Measurements from ENCODE around the gene BLOC1S6. TPM values are rescaled to one million over a fixed set of nuclear protein-coding genes. Genes with fewer than 3 reads are reported as not detected.

Gene BLOC1S6, protein sequence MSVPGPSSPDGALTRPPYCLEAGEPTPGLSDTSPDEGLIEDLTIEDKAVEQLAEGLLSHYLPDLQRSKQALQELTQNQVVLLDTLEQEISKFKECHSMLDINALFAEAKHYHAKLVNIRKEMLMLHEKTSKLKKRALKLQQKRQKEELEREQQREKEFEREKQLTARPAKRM
- 51.5 and 88.2 TPM in 2 replicates for total RNA-seq

DNA sequence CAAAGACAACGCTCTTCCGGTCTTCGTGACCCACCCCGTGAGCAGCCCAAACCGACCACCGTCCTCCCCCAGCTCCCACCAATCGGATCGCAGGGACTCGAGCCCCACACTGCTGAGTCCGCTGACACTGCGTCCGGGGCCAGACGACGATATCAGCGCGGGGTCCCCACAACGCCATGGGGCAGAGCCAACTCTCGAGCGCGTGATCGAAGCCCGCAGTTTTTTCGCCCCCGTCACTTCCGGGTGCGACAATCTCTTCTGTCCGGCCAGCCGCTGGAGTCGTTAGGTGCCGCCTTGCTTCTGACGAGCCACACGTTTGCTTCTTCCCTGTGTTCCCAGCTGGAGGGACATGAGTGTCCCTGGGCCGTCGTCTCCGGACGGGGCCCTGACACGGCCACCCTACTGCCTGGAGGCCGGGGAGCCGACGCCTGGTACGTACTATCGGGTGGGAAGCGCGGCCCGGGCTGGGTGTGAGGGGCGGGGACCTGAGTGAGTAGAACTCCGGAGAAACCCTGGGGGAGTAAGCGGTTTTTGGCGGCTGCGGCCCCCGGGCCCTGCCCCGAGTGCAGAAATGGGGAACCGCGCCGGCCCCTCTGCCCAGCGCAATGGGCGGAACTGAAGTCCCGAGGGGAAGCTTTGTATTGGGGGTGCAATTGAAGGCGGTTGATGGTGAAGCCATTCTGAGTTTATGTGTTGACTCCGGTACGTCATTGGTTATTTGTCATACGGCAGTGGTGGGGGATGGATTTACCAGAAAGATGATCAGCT is at the start of gene BLOC1S6:
BLOC1S6 (plus strand) TSS at position 285 of the 768 bp plus-strand sequence; CDS start at position 350, 65 bp downstream.
- peak; percentile 66 for DNase-seq (ENCODE audit: low read depth)

DNA sequence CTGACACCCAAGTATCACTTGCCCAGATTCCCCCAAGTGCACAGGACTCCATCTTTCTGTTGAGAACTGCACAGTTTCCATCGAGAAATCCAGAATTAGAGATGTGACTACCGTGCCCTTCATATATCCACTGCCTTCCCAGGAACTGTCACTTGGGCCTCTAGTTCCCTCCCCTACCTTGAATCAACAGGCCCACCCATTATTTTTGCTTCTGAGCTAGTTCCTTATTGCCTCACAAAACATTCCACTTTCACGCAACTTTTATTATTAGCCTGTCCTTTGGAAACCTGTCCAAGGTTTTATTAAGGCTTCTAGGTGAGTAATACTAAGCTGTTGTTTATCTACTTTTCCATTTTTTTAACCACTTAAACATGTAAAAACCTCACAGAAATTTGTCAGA is 47.5 kb upstream of the BLOC1S6 start:
- no peak for DNase-seq (ENCODE audit: low read depth)

DNA sequence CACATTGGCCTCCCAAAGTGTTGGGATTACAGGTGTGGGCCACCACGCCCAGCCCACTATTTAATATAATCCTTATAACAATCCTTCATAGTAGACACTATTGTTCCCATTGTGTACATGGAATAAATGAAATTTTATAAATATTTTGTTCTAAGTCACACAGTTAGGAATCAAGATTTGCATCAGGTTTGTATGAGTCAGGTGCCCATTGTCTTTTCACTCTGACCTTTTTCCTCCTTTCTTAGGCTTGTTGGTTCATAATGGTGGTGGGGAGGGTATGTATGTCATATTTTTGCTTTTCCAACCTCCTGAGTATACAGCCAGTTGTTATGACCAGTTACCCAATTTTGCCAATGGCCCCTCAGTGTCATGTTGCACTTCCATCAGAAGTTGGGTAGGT is 46.6 kb upstream of the BLOC1S6 start:
- no peak for DNase-seq (ENCODE audit: low read depth)

DNA sequence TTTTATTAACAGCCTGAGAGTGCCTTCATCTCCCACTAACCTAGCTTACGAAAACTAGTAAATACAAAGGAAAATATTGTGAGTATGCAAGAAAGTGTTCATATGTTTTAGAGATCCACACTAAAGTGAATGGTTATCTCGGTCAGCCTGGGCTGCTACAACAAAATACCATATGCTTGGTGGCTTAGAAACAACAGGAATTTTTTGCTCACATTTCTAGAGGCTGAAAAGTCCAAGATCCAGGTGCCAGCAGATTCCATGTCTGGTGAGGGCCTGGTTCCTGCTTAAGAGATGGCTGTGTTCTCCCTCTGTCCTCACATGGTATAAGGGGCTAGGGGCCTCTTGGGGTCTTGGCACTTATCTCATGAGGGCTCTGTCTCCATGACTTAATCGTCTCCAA is 44.1 kb upstream of the BLOC1S6 start:
- no peak for DNase-seq (ENCODE audit: low read depth)

DNA sequence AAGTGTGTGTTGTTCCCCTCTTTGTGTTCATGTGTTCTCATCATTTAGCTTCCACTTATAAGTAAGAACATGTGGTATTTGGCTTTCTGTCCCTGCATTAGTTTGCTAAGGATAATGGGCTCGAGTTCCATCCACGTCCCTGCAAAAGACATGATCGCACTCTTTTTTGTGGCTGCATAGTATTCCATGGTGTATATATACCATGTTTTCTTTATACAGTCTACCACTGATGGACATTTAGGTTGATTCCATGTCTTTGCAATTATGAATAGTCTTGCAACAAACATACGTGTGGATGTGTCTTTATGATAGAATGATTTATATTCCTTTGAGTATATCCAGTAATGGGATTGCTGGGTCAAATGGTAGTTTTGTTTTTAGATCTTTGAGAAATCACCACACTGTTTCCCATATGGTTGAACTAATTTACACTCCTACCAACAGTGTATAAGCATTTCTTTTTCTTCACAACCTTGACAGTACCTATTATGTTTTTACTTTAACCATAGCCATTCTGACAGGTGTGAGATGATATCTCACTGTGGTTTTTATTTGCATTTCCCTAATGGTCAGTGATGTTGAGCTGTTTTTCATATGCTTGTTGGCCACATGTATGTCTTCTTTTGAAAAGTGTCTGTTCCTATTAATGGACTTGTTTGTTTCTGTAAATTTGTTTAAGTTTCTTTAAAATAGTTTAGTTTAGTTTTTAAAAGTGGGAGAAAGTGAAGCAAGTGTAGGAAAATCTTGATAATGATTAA is 42.7 kb upstream of the BLOC1S6 start:
- DNase-seq (ENCODE audit: low read depth): no peak

DNA sequence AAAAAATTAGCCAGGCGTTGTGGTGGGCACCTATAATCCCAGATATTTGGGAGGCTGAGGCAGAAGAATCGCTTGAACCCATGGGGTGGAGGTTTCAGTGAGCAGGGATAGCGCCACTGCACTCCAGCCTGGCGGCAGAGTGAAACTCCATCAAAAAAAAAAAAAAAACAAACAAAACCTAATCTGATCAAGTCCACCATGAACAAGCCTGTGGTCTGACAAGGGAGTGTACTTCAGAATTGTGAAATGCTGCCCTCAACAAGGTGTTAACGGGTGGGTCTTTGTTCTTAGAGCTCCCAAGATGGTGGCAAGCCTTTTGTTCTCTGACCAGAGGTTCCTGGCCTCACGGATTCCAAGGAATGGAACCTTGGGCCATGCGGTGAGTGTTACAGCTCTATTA is 40.4 kb upstream of the BLOC1S6 start:
- no peak for DNase-seq (ENCODE audit: low read depth)

DNA sequence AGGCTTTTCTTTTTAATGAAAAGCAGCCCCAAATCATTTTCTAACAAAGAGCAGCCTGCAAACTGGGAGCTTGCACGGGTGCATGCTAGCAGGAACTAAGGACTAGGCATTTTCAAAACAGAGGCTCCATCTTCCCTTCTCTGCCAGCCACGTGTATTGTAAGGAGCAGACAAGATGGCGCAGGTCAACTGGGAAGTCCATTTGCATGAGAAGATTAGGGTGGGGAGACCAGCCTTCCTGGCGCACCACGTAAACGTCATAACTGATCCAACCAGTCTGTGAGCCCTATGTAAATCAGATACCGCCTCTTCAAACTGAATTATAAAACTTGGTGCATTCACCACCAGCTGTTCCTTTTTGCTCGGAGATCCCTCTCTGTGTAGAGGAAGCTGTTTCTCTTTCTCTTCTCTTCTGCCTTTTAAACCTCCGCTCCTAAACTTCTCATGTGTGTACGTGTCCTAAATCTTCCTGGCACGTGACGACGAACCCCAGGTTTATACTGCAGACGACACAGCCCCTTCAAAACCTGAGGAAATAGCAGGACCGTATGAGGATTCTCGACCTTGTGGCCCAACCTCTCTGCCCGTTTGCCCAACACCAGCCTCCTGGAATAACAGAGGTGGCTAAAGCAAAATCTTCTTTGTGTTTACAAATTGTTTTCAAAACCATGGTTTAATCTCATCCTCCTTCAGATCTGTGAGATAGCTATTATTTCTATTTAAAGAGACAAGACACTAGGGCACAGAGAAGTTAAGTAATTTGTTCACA is 38.2 kb upstream of the BLOC1S6 start:
- DNase-seq (ENCODE audit: low read depth): no peak

DNA sequence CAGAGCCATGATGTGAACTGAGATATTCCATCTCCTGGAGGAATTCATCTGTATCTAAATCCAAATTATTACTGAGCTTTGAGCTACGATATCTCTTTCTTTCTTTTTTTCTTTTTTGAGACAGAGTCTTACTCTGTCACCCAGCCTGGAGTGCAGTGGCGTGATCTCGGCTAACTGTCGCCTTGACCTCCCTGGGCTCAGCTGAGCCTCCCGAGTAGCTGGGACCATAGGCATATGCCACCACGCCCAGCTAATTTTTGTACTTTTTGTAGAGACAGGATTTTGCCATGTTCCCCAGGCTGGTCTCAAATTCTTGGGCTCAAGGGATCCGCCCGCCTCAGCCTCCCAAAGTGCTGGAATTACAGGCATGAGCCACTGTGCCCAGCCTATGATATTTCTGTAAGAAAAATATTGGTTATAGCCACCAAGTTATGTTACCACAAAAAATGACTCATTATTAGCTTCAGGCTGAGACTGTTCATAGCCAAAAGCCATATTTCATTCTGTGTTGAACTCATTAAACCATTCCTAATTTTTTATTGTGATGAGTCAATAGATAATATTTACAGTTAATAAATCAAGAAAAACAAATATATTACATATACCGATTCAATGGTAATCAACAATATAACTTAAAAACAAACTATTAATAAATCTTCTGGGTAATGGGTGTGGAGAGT is 37.5 kb upstream of the BLOC1S6 start:
- no peak for DNase-seq (ENCODE audit: low read depth)

DNA sequence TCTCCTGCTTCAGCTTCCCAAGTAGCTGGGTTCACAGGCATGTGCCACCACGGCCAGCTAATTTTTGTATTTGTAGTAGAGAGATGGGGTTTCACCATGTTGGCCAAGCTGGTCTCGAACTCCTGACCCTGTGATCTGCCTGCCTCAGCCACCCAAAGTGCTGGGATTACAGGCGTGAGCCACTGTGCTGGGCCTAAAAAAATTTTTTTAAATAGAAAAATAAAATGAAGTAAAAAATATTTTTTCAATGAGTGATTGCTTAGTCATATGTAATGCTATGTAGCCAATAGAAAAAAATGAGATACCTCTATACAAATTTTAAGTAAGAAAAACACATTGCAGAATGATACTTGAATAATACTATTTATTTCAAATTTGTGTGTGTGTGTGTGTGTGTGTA is 36.7 kb upstream of the BLOC1S6 start:
- no peak for DNase-seq (ENCODE audit: low read depth)

DNA sequence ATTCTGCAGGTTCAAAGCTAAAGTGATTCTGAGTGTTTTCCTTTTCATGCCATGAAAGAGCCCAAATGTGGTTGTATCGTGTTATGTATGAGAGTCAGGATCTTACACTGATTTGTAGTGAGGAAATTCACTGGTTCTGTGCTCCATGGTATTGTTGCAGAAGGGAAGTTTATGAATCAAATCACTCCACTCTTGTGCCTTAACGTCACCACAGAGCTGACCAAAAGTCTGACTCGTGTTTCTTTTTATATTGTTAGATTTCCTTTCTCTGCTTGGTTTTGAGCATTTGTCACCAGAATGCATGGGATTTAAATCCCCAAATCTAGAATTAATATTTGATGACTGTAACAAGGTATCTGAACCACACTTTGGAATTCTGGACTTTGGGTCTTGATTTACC is 35.5 kb upstream of the BLOC1S6 start:
- peak; percentile 2 for DNase-seq (ENCODE audit: low read depth)

DNA sequence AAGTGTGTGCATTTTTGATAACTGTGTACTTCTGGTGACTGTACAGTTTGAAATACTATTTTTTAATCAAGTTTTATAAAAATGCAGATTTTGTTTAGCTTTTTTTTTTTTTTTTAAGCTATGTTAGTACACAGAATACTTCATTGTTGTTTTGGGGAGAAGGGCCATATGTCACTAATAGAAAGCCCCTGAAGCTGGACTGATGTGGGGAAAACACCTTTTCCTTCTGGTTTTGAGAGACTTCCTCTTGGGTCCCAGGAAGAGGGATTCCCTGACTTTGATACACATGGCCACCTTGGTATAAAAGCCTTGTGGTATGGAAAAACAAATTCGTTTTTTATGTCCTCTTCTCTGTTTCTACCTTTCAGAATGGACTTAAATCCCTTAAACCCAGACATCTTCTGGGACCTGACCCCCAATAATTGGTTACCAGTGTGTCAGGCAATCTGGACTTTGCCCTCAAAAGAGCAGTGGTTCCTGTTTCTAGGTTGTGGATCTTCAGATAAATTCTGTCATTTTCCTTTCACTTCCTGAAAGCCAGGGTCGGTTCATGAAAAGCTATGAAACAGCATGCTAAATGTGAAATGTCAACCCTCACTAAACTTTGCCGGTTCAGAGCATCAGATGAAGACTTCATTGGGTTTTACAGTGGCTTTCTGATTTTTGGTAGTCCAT is 31.1 kb upstream of the BLOC1S6 start:
- DNase-seq (ENCODE audit: low read depth): no peak

DNA sequence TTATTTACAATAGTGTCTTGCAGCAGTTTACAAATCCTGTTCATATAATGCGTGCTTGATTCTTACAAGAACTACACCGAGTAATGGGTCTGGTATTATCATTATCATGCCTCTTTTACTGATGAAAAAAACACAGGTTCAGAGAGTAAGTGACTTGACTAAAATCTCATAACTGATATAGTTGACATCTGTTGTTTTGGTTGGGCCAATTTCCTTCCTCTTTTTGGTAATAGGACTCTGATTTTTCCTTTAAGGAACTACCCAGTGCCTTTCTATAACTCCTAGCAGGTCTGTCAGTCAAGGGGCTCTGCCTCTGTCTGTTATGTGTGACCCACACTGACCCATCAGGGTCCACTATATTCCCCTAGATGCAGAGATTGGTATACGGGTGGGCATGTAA is 14.6 kb upstream of the BLOC1S6 start:
- no peak for DNase-seq (ENCODE audit: low read depth)

DNA sequence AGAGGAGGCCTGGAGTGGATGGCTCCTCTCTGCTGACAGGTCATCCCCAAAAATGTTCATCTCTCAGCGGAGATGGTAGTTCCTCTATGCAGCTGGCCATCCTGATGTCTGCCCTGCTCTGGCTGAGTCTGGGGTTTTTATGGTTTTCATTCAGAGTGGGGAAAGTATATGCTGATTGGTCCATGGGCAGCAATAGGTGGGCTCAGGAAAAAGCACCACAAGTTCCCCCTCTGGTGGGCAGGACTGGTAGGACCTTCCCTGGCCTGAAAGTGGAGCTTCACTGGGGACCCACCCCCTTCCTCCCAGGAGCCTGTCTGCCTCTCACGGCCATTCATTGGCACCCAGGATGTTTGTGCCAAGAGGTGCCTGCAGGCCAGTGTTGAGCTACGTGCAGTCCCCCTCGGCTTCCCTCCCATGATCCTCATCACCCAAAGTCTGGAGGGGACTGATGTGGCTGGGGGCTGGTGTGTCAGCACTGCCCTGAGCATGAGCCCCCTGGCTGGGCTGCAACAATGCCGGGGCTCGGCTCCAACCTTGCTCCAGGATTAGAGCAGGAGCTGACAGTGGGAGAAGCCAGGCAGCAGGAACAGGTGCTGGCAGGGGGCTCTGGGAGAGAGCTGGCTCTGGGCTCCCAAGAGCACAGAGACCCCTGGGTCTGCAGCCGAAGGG is 13.1 kb upstream of the BLOC1S6 start:
- no peak for DNase-seq (ENCODE audit: low read depth)

DNA sequence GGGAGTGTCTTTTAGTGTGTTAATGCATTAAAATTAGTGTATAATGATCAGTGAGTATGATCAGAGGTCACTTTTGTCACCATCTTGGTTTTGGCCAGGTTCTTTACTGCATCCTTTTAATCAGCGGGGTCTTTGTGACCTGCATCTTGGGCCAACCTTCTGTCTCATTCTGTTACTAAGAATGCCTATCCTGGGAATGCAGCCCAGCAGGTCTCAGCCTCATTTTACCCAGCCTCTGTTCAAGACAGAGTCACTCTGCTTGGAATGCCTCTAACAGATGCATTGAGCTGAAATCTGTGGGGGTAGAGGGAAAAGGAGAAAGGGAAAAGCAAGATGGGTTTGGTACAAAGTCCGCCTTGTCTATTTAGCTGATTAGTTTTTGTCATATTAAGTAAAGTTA is 5.3 kb upstream of the BLOC1S6 start:
- DNase-seq (ENCODE audit: low read depth): no peak

DNA sequence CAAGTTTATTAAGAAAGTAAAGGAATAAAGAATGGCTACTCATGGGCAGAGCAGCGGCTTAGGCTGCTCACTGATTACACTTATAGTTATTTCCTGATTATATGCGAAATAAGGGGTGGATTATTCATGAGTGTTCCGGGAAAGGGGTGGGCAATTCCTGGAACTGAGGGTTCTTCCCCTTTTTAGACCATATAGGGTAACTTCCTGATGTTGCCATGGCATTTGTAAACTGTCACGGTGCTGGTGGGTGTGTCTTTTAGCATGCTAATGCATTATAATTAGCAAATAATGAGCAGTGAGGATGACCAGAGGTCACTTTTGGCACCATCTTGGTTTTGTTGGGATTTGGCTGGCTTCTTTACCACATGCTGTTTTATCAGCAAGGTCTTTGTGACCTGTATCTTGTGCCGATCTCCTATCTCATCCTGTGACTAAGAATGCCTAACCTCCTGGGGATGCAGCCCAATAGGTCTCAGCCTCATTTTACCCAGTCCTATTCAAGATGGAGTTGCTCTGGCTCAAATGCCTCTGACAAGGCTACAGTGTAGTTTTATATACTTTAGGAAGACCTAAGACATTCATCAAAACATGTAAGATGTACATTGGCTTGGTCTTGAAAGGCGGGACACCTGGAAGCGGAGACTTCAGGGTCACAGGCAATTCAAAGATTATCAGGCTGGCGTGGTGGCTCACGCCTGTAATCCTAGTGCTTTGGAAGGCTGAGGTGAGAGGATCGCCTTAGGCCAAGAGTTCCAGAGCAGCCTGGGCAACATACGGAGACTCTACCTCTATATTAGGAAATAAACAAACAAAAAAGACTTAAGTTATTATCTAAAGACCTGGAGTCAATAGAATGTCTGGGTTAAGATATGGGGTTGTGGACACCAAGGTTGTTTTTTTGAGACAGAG is 3.2 kb upstream of the BLOC1S6 start:
- DNase-seq (ENCODE audit: low read depth): no peak

DNA sequence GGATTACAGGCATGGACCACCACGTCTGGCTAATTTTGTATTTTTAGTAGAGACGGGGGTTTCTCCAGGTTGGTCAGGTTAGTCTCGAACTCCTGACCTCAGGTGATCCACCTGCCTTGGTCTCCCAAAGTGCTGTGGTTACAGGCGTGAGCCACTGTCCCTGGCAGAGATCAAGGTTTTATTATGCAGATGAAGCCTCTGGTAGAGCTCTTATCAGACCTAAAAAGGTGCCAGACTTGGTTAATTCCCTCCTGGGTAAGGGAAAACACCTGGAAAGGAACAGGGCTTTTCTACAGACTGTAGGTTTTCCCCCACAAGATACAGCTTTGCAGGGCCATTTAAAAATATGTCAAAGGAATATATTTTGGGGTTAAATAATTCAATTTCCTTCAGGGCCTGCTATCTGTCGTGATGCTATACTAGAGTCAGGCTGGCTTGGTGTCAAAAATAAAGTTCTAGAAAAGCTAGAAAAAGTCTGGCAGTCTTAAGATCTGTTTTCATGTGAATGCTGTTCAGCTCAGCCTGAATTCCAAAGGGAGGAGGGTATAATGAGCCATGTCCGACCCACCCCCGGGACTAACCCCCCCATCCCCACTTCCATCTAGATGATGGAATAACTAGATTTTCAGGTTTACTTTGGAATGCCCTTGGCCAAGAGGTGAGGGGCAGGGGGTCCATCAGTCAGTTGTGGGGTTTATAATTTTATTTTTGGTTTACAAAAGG is 1.9 kb upstream of the BLOC1S6 start:
- no peak for DNase-seq (ENCODE audit: low read depth)

DNA sequence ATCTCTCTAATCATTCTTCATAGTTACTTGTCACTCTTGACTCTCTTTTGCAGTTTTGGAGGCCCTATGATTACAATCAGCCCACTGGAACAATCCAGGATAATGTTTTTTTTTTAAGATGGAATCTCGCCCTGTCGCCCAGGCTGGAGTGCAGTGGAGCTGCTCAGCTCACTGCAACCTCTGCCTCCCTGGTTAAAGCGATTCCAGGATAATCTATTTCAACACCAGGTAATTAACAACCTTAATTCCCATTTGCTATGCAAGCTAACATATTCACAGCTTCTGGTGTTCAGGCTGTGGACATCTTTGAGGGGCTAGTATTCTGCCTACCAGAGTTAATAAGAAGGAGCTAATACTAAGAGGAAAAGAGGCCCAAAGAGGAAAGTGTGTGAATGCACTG is 1.1 kb upstream of the BLOC1S6 start:
- DNase-seq (ENCODE audit: low read depth): no peak

DNA sequence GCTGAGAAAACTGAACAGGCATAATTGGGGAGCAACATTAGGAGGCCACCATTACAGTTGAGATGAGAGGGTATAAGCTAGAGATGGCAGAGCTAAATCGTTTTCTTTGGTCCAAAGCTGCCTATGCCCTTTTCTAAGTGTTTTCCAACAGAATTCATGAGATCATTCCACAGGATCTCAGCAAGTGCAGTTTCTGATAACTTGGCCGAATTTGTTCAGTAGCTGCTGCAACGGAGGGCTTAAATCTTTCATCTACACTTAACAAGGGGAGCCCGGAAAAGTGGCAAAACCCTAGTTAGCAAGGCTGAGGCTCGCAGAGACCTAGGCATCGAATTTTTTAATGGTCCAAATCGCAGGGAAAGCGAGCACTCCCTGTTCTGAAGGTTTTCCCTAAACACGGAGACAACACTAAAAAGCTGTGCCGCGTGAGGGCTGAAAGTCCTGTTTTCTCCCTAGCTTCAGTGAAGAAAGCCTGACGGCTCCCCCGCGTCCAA is 531 bp upstream of the BLOC1S6 start:
- DNase-seq (ENCODE audit: low read depth): peak; percentile 7

DNA sequence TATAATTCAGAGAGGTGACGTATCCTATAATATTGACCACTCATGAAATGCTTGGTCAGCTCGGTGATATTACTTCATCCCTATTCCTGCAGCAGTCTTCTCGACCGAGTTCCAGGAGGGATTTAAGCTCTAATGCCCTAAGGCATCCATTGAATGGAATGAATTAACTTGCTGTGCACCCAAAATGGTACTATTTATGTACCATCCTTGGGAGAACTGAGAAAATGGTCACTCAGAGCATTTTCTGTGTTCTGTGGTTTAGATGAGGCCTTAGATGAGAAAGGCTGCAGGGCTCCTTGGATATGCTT is 638 bp downstream of the BLOC1S6 start:
- DNase-seq (ENCODE audit: low read depth): no peak

Measured in renal cortical epithelial cell (primary cell).